22Rv1 (cell line): ENCODE results near the gene CDCA7L.

Source experiments
- ZFX ChIP-seq: fragments of 450-650 bp; IDR thresholded peaks from 2 replicates; pipeline ENCODE4 v1.6.1; 2017; ENCODE audit warnings: antibody characterized with exemption, borderline replicate concordance
- TF ChIP-seq, protein P1 (sequence below): fragments of 450-650 bp; IDR thresholded peaks from 2 replicates; pipeline ENCODE4 v1.5.1; 2017; ENCODE audit warnings: mild to moderate bottlenecking

GRCh38 chr7:21981524-21981923 lies 35.8 kb upstream of the CDCA7L start:
- TF ChIP-seq, protein P1, sequence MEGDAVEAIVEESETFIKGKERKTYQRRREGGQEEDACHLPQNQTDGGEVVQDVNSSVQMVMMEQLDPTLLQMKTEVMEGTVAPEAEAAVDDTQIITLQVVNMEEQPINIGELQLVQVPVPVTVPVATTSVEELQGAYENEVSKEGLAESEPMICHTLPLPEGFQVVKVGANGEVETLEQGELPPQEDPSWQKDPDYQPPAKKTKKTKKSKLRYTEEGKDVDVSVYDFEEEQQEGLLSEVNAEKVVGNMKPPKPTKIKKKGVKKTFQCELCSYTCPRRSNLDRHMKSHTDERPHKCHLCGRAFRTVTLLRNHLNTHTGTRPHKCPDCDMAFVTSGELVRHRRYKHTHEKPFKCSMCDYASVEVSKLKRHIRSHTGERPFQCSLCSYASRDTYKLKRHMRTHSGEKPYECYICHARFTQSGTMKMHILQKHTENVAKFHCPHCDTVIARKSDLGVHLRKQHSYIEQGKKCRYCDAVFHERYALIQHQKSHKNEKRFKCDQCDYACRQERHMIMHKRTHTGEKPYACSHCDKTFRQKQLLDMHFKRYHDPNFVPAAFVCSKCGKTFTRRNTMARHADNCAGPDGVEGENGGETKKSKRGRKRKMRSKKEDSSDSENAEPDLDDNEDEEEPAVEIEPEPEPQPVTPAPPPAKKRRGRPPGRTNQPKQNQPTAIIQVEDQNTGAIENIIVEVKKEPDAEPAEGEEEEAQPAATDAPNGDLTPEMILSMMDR, result no peak
- TF ChIP-seq ZFX, result no peak
